HFF-Myc (cell line): ENCODE data around the gene ATF5.

Experiments
- DNase-seq: peaks from one replicate; pipeline ENCODE4 v3.0.0-alpha.2; 2011; ENCODE audit warnings: low read depth; ENCODE audit errors: extremely low read depth
- H3K4me3 ChIP-seq: replicated peaks from 2 replicates; pipeline ENCODE4 v1.5.1; 2011; ENCODE audit warnings: low read depth, mild to moderate bottlenecking, control low read depth, low read length
- CTCF ChIP-seq: IDR thresholded peaks from 2 replicates; pipeline ENCODE4 v1.5.1; 2012; ENCODE audit warnings: mild to moderate bottlenecking, low read depth, low read length, control low read depth; ENCODE audit errors: missing control alignments

ATF5 gene

DNA sequence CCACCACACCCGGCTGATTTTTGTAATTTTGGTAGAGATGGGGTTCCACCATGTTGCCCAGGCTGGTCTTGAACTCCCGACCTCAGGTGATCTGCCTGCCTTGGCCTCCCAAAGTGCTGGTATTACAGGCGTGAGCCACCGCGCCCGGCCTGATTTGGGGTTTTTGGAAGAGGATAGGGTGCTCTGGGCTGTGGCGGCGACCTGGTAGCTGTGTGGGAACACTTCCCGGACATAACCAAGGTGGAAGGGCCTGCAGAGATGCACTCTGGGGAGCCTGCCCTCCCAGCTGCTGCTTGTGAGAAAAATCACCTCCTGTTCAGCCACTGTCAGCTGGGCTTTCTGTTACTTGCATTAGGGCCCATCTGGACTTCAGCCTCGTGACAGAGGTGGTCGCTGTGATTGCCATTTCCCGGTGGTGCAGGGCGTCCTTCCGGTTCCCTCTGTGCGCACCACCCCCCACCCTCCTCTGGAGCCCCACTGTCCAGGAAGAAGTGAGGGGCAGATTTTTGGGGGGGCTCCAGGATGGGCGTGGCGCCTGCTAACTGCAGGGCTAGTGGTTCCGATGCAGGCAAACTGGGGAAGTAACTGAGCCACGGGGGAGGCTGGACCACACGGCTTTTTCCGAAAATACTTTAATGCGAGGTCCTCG lies 39.8 kb upstream of the ATF5 start:
- DNase-seq: no peak
- TF ChIP-seq CTCF: no peak
- no peak overlapping the region for H3K4me3 ChIP-seq

GRCh38 chr19:49889687-49890348 lies 39.2 kb upstream of the ATF5 start:
- no peak overlapping the region for H3K4me3 ChIP-seq
- TF ChIP-seq CTCF: peak; percentile 66
- DNase-seq: no peak

DNA sequence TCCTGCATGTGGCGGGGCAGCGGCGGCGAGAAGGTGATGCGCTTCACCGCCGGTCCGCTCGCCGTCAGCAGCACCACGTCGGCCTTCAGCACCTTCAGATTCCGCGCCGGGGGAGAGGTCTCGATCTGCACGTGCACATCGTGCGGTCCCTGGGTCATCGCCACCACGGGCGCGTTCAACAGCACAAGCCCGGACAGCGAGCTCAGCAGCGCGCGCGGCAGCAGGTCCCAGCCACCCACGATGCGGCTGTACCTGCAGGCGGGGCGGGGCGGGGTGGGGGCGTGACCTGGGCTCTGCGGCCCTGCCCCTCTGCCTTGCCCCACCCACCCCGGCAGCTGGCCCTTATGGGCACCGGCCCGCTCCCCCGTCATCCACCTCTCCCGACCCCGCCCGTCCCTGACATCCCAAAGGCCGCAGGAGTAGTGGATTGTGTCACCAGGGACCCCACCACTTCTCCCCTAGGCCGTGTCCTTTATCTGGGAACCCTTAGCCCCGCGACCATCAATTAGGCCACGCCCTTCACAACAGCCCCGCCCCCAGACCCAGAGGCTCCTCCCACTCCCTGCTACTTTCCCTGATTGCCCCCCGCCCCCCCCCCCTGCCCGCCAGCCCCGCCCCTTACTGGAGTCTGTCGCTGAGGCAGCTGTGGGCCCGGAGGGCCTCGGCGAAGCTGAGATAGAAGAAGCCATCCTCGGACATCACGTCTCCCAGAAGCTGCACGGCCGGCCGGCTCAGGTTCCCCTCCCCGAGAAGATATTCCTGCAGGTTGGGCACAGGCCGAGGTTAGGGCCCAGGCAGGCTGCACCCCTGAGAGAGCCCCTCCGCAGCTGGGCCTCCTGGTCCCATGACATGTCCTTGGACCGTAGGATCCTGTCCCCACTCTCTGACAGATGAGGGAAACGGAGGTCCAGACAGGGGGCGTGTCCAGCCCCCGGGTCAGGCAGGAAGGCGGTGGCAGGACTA lies 38.4 kb upstream of the ATF5 start:
- TF ChIP-seq CTCF: no peak
- no peak for DNase-seq
- H3K4me3 ChIP-seq: no peak overlapping the region

DNA sequence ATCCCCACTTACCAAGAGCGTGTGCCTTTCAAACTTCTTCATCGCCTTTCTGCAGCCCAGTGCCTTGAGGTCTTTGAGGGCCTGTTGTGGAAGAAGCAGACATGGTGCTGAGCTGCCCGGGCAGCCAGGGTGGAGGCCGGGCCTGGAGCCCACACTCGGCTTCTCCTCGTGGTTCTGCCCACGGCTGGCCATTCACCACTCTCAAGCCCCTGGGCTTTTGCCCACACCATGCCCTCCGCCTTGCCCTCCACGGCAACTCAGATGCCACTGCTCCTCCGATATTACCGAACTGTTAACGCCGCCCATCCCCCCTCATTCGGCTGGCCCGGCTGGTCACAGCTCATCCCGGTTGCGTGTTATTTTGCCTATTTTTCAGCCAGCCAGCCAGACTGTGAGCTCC lies 37.6 kb upstream of the ATF5 start:
- DNase-seq: no peak
- TF ChIP-seq CTCF: no peak
- H3K4me3 ChIP-seq: no peak overlapping the region

DNA sequence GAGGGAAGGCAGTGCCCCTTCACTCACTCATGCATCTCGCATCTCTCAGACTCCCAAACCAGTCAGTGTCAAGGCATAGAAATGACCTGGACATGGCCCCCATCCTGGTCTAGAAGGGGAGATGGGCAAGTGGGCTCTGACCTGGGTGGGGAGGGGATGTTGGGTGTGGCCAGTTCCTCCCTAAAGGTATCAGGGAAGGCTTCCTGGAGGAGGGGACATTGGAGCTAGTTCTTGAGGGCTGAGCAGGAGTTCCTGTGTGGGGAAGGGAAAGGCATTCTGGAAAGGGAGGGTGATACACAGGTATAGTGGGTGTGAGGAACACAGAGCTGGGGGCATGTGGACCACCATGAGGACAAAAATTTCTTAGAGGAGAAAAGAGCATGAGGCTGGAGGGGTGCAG lies 36.3 kb upstream of the ATF5 start:
- DNase-seq: no peak
- no peak for TF ChIP-seq CTCF
- no peak overlapping the region for H3K4me3 ChIP-seq

DNA sequence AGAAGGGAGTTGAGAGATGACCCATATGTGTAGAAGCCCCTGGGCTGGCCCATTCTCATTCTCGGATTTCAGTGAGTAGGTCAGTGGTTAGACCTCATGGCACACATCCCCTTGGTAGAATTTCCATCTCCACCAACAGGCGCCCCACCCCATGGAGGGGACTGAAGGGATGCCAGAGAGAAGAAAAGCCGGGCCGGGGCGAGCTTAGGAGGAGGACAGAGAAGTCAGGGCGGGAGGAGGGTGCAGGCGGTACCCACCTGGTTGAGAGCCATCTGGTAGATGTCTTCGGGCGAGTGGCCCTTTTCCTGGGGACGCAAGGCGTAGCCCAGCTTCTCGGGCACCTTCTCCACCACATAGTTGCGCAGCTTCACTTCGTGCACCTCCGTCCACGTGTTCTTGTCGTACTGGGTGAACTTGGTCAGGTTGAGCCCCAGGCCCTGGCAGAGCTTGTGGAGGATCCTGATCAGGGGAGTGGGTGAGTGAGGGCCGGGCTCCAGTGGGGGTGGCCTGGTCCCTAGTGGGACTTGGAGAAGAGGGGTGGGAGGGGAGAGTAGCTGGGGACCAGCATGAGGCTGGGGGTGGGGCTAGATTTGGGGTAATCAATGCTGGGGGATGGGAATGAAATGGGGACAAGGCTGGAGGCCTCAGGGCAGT lies 34.9 kb upstream of the ATF5 start:
- no peak for DNase-seq
- TF ChIP-seq CTCF: no peak
- H3K4me3 ChIP-seq: no peak overlapping the region
